HG02763 (cell line): Measurements from ENCODE around the gene PAN2.
"Not testable (repeated sequence)": the region's sequence is repeated elsewhere in the genome, so short reads cannot be mapped to it uniquely, and the experiment has no call there.

Source experiments
- ATAC-seq: cut with Tn5 transposase; IDR thresholded peaks from one replicate; pipeline ENCODE4 v1.9.1; 2021; ENCODE audit warnings: mild to moderate bottlenecking, moderate library complexity; ENCODE audit not compliant: unreplicated experiment

Gene PAN2

GRCh38 chr12:56308714-56309113, 25.1 kb downstream of the PAN2 start:
- no peak for ATAC-seq

DNA sequence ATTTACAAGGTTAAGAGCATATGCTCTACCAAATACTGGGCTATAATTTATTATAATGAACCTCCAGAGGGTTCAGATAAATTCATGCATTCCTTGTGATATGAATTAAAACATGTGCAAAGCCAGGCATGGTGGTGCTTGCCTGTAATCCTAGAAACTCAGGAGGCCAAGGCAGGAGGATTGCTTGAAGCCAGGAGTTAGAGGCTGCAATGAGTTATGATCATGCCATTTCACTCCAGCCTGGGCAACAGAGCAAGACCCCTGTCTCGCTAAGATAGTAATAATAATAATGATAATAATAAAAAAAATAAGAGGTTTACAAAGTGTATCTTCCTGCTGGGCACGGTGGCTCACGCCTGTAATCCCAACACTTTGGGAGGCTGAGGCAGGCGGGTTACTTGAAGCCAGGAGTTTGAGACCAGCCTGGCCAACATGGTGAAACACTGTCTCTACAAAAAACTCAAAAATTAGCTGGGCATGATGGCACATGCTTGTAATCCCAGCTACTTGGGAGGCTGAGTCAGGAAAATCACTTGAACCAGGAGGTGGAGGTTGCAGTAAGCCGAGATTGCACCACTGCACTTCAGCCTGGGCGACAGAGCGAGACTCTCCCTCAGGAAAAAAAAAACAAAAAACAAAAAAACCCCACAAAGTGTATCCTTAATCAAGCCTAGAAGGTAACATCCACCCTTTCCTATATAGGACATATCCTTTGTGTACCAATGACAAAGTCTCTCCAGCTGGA, 26.4 kb downstream of the PAN2 start:
- ATAC-seq = no peak

- no peak for ATAC-seq
These were observed 28.8 kb downstream of the PAN2 start for GRCh38 chr12:56304872-56305590.

DNA sequence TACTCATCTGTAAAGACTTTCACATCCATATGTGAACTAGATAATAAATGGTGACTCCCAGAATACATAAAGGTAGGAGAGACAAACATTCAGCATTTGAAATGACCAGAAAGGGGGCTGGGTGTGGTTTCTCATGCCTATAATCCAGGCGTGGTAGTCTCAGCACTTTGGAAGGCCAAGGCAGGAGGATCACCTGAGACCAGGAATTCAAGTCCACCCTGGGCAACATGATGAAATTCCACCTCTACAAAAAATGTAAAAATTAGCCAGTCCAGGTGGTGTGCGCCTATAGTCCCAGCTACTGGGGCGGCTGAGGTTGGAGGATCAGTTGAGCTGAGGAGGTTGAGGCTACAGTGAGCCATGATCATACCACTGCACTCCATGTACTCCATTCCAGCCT, 29.5 kb downstream of the PAN2 start:
- no peak for ATAC-seq

DNA sequence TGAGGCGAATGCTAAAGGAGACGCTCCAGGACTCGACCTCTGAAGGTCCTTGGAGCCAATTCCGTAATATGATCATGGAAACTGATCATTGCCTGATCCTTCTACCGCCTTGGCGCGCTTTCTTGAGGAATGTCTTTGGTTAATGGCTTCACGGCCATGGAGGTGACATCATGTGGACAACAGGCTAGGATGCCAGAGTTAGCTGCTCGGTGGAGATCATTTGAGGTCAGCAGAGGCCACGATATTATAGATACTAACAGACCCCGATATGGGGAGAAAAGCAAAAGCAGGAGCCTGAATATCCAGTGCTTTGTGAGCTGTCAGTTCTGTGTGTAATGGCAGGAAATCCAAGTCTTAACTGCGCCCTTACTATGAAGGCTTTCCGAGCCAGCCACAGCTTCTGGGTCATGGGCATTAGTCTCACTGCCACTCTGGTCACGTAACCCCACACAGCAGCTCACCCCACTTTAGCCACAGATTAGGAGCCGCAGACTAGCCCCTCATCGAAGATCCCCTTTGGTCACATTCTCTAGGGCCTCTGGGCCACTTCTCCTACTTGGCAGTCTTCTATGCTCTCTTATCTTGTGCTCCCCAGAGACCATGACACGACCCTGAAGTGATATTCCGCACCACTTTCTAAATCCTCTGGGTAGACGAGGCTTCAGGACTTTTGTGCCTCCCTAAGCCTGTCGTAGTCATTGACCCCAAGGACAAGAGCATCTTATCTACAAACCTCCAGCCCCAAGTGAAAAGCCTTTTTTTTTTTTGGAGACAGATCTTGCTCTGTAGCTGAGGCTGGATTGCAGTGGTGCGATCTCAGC, 32.9 kb downstream of the PAN2 start:
- ATAC-seq = no peak

DNA sequence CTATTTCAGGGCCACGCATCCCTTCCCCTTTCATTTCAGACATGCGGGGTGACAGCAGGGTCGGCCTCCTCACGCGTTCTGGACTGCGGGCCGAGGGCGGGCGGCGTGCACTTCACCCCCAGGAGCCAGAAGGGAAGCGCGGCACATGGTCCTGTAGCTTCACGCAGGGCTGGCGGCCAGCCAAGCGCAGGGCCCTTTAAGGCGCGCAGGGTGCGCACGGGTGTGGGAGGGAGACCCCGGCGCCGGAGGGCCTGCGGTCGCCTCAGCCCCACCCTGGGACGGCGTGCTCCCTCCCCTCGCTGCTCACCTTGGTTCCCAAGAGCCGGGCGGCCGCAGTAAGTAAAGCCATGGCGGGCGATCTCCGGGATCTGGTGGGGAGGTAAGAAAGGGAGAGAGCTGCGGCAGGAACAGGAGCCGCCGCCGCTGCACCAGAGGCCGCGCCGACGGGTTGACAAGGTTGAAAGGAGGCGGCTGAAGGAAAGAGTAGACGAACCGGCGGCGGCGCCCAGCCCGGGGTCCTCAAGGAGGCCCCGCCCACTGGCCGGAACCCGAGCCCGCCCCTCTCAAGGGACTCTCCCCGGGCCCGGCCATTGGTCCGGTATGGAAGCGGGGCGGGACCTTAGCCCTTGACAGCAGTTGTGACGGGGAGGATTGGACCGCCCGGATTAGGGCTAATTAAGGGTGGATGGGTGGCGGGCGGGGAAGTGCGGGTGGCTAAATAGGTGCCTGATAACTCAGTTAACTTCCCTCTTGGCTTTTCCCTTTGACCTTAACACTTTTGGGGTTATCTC, 33.8 kb downstream of the PAN2 start, which contains the start of gene CS:
TSS of gene CS (minus strand) at position 478 of the 791 bp plus-strand sequence. CDS start at position 349, 129 bp downstream.
- peak; percentile 93 for ATAC-seq

- no peak for ATAC-seq
These were observed 34.4 kb downstream of the PAN2 start for GRCh38 chr12:56299308-56299852.

GRCh38 chr12:56298828-56299227, 35.0 kb downstream of the PAN2 start:
- ATAC-seq = no peak

- ATAC-seq = no peak
These were observed 36.4 kb downstream of the PAN2 start for GRCh38 chr12:56297400-56297799.

- ATAC-seq = no peak
These were observed 37.5 kb downstream of the PAN2 start for GRCh38 chr12:56296295-56296694.

DNA sequence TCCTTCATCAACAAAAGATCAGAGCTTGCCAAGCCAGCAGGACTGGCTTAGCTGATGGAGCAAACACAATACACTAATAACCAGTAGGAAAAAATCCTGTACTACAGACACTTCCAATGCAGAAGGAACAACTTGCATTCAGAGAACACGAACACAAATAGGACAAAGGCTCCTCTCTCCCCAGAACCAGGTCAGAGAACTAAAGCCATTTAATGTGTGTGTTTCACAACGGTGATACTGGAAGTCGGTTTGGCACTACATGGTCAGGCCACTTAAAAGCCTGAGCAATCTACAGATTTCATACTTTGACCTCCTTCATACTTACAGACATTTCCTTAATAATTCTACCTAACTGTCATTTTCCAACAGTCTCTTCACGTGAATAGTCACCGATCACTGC, 40.0 kb downstream of the PAN2 start:
- no peak for ATAC-seq

DNA sequence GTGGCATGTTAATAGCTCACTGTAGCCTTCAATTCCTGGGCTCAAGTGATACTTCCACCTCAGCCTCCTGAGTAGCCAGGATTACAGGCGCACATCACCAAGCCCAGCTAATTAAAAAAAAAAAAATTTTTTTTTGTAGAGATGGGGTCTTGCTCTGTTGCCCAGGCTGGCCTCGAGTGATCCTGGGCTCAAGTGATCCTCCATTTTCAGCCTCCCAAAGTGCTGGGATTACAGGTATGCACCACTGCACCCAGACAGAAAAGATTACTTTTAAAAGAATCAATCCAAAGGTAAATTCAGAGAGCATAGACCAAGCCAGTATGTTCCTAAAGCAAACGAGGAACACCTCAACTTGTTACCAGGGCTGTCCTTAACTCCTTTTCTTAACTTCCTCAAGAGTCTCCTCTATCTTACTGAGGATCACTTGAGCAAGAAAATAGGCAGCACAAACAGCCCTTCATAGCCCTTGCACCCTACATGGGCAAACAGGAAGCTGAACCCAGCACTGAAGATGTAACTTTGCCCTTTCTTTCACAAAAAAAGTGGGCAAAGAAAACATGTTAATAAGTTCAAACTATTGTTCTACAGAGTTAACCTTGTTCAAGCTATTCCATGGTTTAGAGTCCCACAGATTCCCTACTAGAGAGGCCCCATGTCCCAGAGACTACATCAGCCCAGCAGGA, 45.0 kb downstream of the PAN2 start:
- no peak for ATAC-seq

GRCh38 chr12:56286044-56286830, 47.6 kb downstream of the PAN2 start:
- ATAC-seq = no peak

- ATAC-seq = not testable (repeated sequence)
These were observed 49.5 kb downstream of the PAN2 start for GRCh38 chr12:56284263-56284662.

GRCh38 chr12:56282579-56282978, 51.2 kb downstream of the PAN2 start:
- no peak for ATAC-seq

- ATAC-seq = no peak
These were observed 51.8 kb downstream of the PAN2 start for GRCh38 chr12:56282030-56282429.

GRCh38 chr12:56280849-56281248, 53.0 kb downstream of the PAN2 start:
- ATAC-seq = no peak

DNA sequence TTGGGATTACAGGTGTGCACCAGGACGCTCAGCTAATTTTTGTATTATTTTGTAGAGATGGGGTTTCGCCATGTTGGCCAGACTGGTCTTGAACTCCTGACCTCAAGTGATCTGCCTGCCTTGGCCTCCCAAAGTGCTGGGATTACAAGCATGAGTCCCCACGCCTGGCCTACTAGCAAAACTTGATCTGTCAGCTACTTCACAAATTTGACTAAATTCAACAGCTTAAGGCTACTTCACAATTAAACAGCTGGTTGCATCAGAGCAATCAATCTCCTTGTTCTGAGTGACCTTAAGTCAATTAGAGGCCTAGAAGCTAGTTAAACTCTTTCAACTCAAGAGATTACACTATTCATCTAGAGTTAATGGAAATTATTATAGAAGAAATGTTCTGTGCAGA, 54.9 kb downstream of the PAN2 start:
- ATAC-seq = no peak

- no peak for ATAC-seq
These were observed 59.5 kb downstream of the PAN2 start for GRCh38 chr12:56274299-56274698.
